ENCODE data around the gene LAMA2. TPM values are rescaled to one million over a fixed set of nuclear protein-coding genes. Genes with fewer than 3 reads are reported as not detected.
A peak's percentile ranks its signal among the peaks of the same experiment; 100 is the strongest.

LAMA2 gene
- total RNA-seq, 1 donor from 2014 or later = 54.0 TPM

GRCh38 chr6:128886706-128887105, 3.8 kb downstream of the LAMA2 start:
- H3K9me3 Mint-ChIP-seq = no peaks in the 10 kb centered on the region
- no peak for TF ChIP-seq CTCF (conservative IDR thresholded peaks at IDR 0.05)
- peaks cover 28% of the 10 kb centered on the region for H3K27me3 Mint-ChIP-seq
- H3K27ac Mint-ChIP-seq = no peak overlapping the region
- H3K36me3 Mint-ChIP-seq = peaks cover 4% of the 10 kb centered on the region
- DNase-seq (ENCODE audit: extremely low spot score, unreplicated experiment) = no peak
- peak overlapping the region; percentile 83 for H3K4me3 Mint-ChIP-seq
- H3K4me1 Mint-ChIP-seq (ENCODE audit: unreplicated experiment) = peaks cover 13% of the 10 kb centered on the region

- no peak for DNase-seq (ENCODE audit: extremely low spot score, unreplicated experiment)
- Mint-ChIP-seq H3K9me3 (no peaks in the 10 kb centered on the region), H3K4me3 (no peak overlapping the region), H3K27ac (no peak overlapping the region), H3K4me1 (ENCODE audit: unreplicated experiment) (peaks cover 6% of the 10 kb centered on the region), H3K36me3 (peaks cover 4% of the 10 kb centered on the region), H3K27me3 (peaks cover 15% of the 10 kb centered on the region)
- no peak for TF ChIP-seq CTCF (conservative IDR thresholded peaks at IDR 0.05)
Observed at GRCh38 chr6:128888444-128889175, 5.7 kb downstream of the LAMA2 start.

GRCh38 chr6:128889870-128890269, 6.9 kb downstream of the LAMA2 start:
- Mint-ChIP-seq H3K4me1 (ENCODE audit: unreplicated experiment) (peaks cover 6% of the 10 kb centered on the region), H3K36me3 (peaks cover 4% of the 10 kb centered on the region), H3K4me3 (no peak overlapping the region), H3K27ac (no peak overlapping the region), H3K27me3 (peaks cover 6% of the 10 kb centered on the region), H3K9me3 (peaks cover 2% of the 10 kb centered on the region)
- TF ChIP-seq CTCF (conservative IDR thresholded peaks at IDR 0.05) = no peak
- no peak for DNase-seq (ENCODE audit: extremely low spot score, unreplicated experiment)

DNA sequence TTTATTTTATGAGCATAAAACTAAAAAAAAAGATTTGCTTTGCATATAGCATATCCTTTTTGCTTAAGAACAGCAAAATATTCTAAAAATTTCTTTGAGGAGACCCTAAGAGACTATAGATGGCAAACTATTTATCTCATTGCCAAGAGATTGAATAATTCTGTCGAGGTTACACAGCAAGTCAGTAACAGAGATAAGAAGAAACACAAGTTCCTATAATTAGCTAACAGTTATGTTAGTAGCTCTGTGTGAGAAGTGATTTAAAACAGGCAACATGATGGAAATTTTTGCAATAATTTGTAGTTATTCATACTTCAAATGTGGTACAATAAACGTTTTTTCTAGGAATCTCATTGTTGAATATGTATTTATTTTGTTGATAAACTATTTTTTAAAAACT, 9.1 kb downstream of the LAMA2 start:
- no peak overlapping the region for H3K27ac Mint-ChIP-seq
- no peak for TF ChIP-seq CTCF (conservative IDR thresholded peaks at IDR 0.05)
- H3K4me3 Mint-ChIP-seq = no peak overlapping the region
- peaks cover 6% of the 10 kb centered on the region for H3K36me3 Mint-ChIP-seq
- peaks cover 6% of the 10 kb centered on the region for H3K4me1 Mint-ChIP-seq (ENCODE audit: unreplicated experiment)
- peaks cover 5% of the 10 kb centered on the region for H3K9me3 Mint-ChIP-seq
- no peaks in the 10 kb centered on the region for H3K27me3 Mint-ChIP-seq
- no peak for DNase-seq (ENCODE audit: extremely low spot score, unreplicated experiment)

DNA sequence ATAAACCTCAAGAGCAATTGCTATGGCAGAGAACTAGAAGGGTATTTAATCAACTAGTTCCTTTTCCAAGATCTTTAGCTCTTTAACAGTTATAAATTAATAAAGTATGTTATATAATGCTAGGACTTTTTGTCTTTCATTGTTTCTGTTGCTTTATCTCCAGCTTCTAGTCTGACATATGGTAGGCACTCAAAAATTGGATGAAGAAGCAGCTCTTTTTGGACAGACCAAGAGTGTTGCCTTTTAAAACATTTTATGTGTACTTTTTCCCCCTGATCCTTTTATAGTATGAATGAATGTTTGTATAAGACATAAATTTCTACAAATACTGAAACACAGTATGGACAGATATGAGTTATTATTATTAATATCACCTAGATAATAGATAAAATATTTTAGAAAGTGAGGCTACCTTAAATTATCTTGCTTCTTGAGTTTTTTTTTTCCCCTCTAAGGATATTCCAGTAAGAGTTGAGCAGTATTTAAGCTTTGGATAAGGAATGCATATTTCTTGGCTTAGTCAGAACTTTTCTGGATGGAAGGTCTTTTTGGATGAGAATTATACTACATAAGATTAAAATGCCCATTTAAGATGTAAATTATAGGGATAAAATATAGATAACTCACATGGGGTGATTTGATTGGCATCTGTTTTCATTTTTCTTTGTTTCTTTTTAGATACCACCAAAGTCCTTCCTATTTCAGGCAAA, 16.6 kb downstream of the LAMA2 start:
- TF ChIP-seq CTCF (conservative IDR thresholded peaks at IDR 0.05) = no peak
- H3K4me3 Mint-ChIP-seq = no peak overlapping the region
- peaks cover 7% of the 10 kb centered on the region for H3K36me3 Mint-ChIP-seq
- peaks cover 5% of the 10 kb centered on the region for H3K9me3 Mint-ChIP-seq
- DNase-seq (ENCODE audit: extremely low spot score, unreplicated experiment) = no peak
- H3K27me3 Mint-ChIP-seq = no peaks in the 10 kb centered on the region
- no peak overlapping the region for H3K27ac Mint-ChIP-seq
- no peaks in the 10 kb centered on the region for H3K4me1 Mint-ChIP-seq (ENCODE audit: unreplicated experiment)

Data from type B pancreatic cell (in vitro differentiated cells).